Bronchial smooth muscle cell (primary cell): ENCODE results near the gene AQP2. TPM values are rescaled to one million over a fixed set of nuclear protein-coding genes. Genes with fewer than 3 reads are reported as not detected.

Source experiments
- total RNA-seq: library from RNA; depleted of rRNA; stranded (reverse); fragments of >200 nt; gene quantifications from 2 replicates; pipeline ENCODE4 v1.2.1, GENCODE V29; 2014

The AQP2 gene, protein sequence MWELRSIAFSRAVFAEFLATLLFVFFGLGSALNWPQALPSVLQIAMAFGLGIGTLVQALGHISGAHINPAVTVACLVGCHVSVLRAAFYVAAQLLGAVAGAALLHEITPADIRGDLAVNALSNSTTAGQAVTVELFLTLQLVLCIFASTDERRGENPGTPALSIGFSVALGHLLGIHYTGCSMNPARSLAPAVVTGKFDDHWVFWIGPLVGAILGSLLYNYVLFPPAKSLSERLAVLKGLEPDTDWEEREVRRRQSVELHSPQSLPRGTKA
- total RNA-seq: not detected in 2 replicates

DNA sequence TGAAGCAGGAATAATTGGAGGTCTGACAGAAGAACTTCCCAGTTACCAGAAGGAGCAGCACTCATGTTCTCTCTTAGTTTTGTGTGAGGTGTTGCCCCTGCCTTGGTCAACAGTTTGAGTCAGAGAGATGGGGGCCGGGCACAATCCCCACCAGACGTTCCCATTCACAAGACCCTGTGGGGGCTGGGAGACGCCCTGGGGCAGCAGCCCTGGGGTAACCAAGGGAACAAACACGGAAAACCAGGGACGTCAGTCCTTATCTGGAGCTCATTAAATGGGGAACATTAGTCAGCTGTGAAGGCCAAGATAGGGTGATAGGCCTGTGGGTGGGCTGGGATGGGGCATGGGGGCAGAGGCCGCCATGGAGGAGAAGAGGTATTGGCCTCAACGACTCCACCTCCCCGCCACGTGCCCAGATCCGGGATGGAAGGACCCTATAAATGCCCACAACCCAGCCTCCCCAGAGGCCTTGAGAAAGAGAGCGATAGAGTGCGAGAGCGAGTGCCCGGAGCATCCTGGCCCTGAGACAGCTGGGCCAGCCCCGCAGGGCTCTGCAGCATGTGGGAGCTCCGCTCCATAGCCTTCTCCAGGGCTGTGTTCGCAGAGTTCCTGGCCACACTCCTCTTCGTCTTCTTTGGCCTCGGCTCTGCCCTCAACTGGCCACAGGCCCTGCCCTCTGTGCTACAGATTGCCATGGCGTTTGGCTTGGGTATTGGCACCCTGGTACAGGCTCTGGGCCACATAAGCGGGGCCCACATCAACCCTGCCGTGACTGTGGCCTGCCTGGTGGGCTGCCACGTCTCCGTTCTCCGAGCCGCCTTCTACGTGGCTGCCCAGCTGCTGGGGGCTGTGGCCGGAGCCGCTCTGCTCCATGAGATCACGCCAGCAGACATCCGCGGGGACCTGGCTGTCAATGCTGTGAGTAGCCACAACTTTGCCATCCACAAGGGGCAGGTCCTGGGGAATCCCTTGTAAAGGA, at the start of gene AQP2:
Gene AQP2, plus strand, starts transcription at position 465 of the 979 bp plus-strand sequence. Its CDS starts 94 bp downstream, at position 559.

DNA sequence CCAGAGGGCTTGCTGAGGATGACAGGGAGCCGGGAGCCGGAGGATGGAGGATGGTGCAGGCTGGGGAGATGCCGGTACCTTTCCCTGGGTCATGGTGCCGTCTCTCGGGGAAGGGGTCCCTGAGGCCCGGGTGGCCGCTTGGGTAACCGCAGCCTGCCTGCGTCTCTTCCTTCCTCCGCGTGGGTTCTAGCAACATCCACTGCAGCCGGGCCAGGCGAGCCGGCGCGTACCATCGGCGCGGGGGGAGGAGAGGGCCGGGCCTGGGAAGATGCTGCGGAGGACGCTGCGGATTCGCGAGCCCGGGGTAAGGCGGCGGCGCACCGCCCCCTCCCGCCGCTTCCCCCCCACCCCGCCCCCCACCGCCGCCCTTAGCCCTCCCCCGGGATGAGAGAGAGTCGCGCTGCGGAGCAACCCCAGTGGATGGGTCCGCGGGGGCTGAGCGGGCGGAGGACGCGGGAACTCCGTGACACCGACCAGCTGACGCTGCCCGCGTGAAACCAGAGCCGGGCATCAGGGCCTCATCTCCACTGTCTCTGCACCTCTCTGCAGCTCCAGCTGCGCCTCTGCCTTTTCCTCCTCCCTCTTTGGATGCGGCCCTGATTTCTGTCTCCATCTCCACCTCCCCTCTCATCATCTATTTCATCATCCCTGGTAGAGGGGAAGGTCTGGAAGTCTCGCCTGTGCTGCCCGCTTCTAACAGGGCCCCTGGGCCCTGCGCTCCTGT, 46.7 kb upstream of the AQP2 start, which contains the start of gene FAIM2:
Gene FAIM2, minus strand, starts transcription at position 201 of the 724 bp plus-strand sequence. Its CDS starts 108 bp downstream, at position 93.

DNA sequence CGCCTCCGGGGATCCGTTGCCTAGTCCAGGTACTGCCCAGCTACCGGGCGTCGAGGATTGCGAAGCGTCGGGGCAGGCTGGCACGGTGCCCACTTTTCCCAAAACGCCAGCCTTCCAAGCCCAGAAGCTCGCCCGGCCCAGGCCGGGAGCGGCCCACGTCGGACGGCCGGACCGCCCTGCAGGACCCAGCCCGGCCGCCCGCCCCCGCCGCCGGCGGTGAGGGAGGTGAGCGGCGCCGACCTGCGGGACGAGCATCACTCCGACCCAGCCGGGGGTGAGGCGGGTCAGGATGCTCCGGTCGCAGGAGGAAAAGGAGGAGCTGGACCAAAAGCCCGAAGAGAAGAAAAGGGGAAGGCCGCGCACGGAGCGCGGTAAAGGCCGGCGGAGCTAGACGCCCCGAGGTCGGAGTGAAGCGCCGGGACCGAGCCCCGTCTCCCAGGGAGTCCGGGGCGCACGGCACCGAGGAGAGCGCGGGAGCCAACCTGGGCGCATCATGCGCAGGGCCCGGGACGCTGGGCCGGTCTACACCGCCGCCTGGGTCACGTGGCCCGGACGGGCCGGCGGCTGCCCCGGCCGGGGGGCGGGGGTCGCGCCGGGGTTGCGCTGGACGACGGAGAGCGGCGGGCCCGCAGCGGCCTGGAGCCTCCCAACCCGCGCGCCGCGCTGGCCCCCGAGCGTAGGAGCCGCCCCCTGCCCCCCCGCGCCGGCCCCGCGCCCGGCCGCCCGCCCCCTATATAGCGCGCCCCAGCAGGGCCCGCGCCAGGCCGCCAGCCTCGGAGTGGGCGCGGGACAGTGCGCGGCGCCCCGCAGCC, 10.8 kb downstream of the AQP2 start, which contains the start of gene AQP5:
Gene AQP5, plus strand, starts transcription at position 762 of the 812 bp plus-strand sequence. CDS start 146 bp downstream, outside the sequence.

DNA sequence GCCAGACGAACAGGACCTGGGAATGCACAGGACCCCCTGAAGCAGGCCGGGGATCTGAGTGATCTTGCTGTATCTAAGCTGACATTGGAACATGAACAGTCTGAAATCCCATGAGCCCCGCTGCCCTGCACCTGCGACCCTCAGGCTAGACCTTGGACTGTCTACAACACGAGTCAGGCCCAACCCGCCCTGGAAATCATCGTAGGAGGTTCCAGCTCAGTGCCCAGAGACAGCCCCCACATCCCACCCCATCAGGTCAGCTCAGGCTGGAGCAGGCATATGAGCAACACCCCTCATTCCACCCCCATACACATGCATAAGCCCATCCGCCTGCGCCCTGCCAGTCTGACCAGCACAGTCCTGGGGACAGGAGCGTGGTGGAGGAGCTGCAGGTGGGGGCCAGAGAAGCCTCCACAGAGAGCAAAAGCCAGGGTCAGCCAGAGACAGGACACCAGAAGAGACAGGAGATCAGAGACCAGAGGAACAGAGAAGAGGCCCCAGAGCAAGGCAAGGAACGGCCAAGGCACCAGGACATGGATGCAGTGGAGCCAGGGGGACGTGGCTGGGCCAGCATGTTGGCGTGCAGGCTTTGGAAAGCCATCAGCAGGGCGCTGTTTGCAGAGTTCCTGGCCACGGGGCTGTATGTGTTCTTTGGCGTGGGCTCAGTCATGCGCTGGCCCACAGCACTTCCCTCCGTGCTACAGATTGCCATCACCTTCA, 22.3 kb downstream of the AQP2 start, which contains the start of gene AQP6:
Gene AQP6, plus strand, starts transcription at position 307 of the 720 bp plus-strand sequence. Its CDS starts 227 bp downstream, at position 534.

Other genes with a start within 250 kb of the AQP2 start
- gene FMNL3, start 243.3 kb upstream of the AQP2 start, total RNA-seq: 18.0 and 22.6 TPM in 2 replicates
- gene TMBIM6, start 209.2 kb upstream of the AQP2 start, total RNA-seq: 258 and 333 TPM in 2 replicates
- 11.3 and 14.2 TPM in 2 replicates for gene NCKAP5L, start 122.3 kb upstream of the AQP2 start, total RNA-seq
- 2.7 and 4.1 TPM in 2 replicates for gene BCDIN3D, start 107.6 kb upstream of the AQP2 start, total RNA-seq
- gene FAIM2, start 46.8 kb upstream of the AQP2 start, total RNA-seq: 3.3 and 8.2 TPM in 2 replicates
- gene AQP5, start 11.1 kb downstream of the AQP2 start, total RNA-seq: not detected in 2 replicates
- gene AQP6, start 22.2 kb downstream of the AQP2 start, total RNA-seq: under 0.01 TPM in 1 of 2 replicates, not detected in the other
- gene RACGAP1, start 74.8 kb downstream of the AQP2 start, total RNA-seq: 17.1 and 24.0 TPM in 2 replicates
- 2.8 and 3.7 TPM in 2 replicates for gene ASIC1, start 106.9 kb downstream of the AQP2 start, total RNA-seq
- gene SMARCD1, start 134.6 kb downstream of the AQP2 start, total RNA-seq: 15.1 and 16.3 TPM in 2 replicates
- gene GPD1, start 153.3 kb downstream of the AQP2 start, total RNA-seq: under 0.01 TPM in 1 of 2 replicates, not detected in the other
- gene COX14, start 161.5 kb downstream of the AQP2 start, total RNA-seq: 56.2 and 62.7 TPM in 2 replicates
- gene CERS5, start 216.6 kb downstream of the AQP2 start, total RNA-seq: 40.7 and 41.1 TPM in 2 replicates